GM18526 (cell line): ENCODE results near the gene NCOA7.

Experiments used
- POLR2A ChIP-seq: IDR thresholded peaks from 3 replicates; pipeline ENCODE4 v1.6.1; 2011; ENCODE audit not compliant: insufficient read length; ENCODE audit errors: extremely low read depth

Gene NCOA7

GRCh38 chr6:125924169-125924568 is 133.4 kb downstream of the NCOA7 start:
- no peak for TF ChIP-seq POLR2A

GRCh38 chr6:125924697-125925358 is 134.1 kb downstream of the NCOA7 start:
- no peak for TF ChIP-seq POLR2A

GRCh38 chr6:125926711-125927110 is 136.0 kb downstream of the NCOA7 start:
- TF ChIP-seq POLR2A, result no peak

- no peak for TF ChIP-seq POLR2A
Measured at GRCh38 chr6:125927761-125928160, 137.0 kb downstream of the NCOA7 start.

GRCh38 chr6:125930765-125931418 is 140.1 kb downstream of the NCOA7 start:
- TF ChIP-seq POLR2A, result no peak

- TF ChIP-seq POLR2A, result no peak
Measured at GRCh38 chr6:125931733-125932450, 141.1 kb downstream of the NCOA7 start.

- TF ChIP-seq POLR2A, result no peak
Measured at GRCh38 chr6:125932451-125932795, 141.7 kb downstream of the NCOA7 start.

GRCh38 chr6:125939026-125939425 is 148.3 kb downstream of the NCOA7 start:
- no peak for TF ChIP-seq POLR2A

- no peak for TF ChIP-seq POLR2A
Measured at GRCh38 chr6:125939791-125940190, 149.0 kb downstream of the NCOA7 start.

GRCh38 chr6:125940247-125941041 is 149.7 kb downstream of the NCOA7 start:
- no peak for TF ChIP-seq POLR2A

- no peak for TF ChIP-seq POLR2A
Measured at GRCh38 chr6:125942672-125943527, 152.1 kb downstream of the NCOA7 start.

GRCh38 chr6:125943528-125944433 is 153.0 kb downstream of the NCOA7 start:
- TF ChIP-seq POLR2A, result no peak

- no peak for TF ChIP-seq POLR2A
Measured at GRCh38 chr6:125944434-125944816, 153.7 kb downstream of the NCOA7 start.

- TF ChIP-seq POLR2A, result no peak
Measured at GRCh38 chr6:125944896-125945295, 154.1 kb downstream of the NCOA7 start.
